Adrenal gland (tissue), 12 donors: ENCODE measurements around the gene CBARP. TPM values are rescaled to one million over a fixed set of nuclear protein-coding genes. Genes with fewer than 3 reads are reported as not detected.

ENCODE experiments used
- DNase-seq, 7 donors: peaks; one replicate each; pipeline ENCODE4 v3.0.0-alpha.2; 2019 to 2020
- H3K27ac ChIP-seq, 5 donors: fragments of 200-600 bp; sonication (generic) in 4 of 5; 1 replicate in 3 of 5; 2 replicates in 2 of 5; pipeline versions ENCODE4 v1.5.1 to v1.8.0; 2016 to 2020; ENCODE audit warnings: mild to moderate bottlenecking in 1 of 5
- H3K27me3 ChIP-seq: fragments of 200-600 bp; 2 replicates; pipeline ENCODE4 v1.8.0; 2021
- H3K36me3 ChIP-seq, 2 donors: fragments of 200-600 bp; replicated peaks in 1 of 2; 1 replicate in 1 of 2; 2 replicates in 1 of 2; pipeline versions ENCODE4 v1.5.1 to v1.8.0; 2018 to 2022
- H3K4me1 ChIP-seq, 2 donors: fragments of 200-600 bp; replicated peaks in 1 of 2; 1 replicate in 1 of 2; 2 replicates in 1 of 2; pipeline versions ENCODE4 v1.5.1 to v1.8.0; 2018 to 2021
- H3K4me3 ChIP-seq, 4 donors: fragments of 200-600 bp; sonication (generic) in 3 of 4; one replicate each; pipeline ENCODE4 v1.5.1; 2016 to 2018
- H3K9me3 ChIP-seq, 3 donors: fragments of 200-600 bp; sonication (generic) in 1 of 3; replicated peaks in 1 of 3; 1 replicate in 2 of 3; 2 replicates in 1 of 3; pipeline versions ENCODE4 v1.5.1 to v1.8.0; 2016 to 2021
- POLR2A ChIP-seq, 2 donors: fragments of 450-650 bp; IDR thresholded peaks; one replicate each; pipeline ENCODE4 v1.6.1; 2017; ENCODE audit warnings: antibody characterized with exemption in 2 of 2, mild to moderate bottlenecking in 2 of 2, moderate library complexity in 1 of 2
- WGBS, 4 donors: extraction: QIAGEN DNeasy Blood & Tissue Kit in 2 of 4; methylation state at CpG; one replicate each; pipeline versions ENCODE4 v1.1.5 to v1.1.7; 2013 to 2017; 5-methylcytosine and 5-hydroxymethylcytosine counted together
- intact Hi-C, 2 donors: fragments of 100-400 bp; cut with DNase I; formaldehyde crosslinking; loops; one replicate each; pipeline versions ENCODE4 v1.14.1 to v1.15.0; 2022 to 2023
- polyA plus RNA-seq, 3 donors: library from polyadenylated mRNA; stranded (reverse); fragments of 200-250 nt in 2 of 3; fragments of 350-450 nt in 1 of 3; fragmentation: Illumina TruSeq in 1 of 3; extraction: RNeasy Lipid Tissue Mini Kit (QIAGEN cat#74804) in 1 of 3; gene quantifications; one replicate each; pipeline ENCODE4 v1.2.3, GENCODE V29; 2013 to 2014
- total RNA-seq, 9 donors: library from RNA; depleted of rRNA in 4 of 9; stranded (reverse); fragments of >200 nt in 4 of 9; fragments of 120-200 nt in 1 of 9; fragmentation: NEBNext Ultra II Directional in 1 of 9; extraction: Animal tissue kit (Norgen Biotek cat#: 25700) in 1 of 9; gene quantifications; one replicate each; pipeline versions ENCODE4 v1.1.0 to v1.2.4, GENCODE V29; 2013 to 2023
- TF ChIP-seq, protein P1 (sequence below), 6 experiments: fragments of 450-650 bp in 4 of 6; fragments of 200-600 bp in 2 of 6; sonication (generic) in 1 of 6; IDR thresholded peaks; 1 replicate in 5 of 6; 2 replicates in 1 of 6; pipeline versions ENCODE4 v1.5.1 to v1.8.0; 2016 to 2021; ENCODE audit warnings: antibody characterized with exemption in 6 of 6, mild to moderate bottlenecking in 2 of 6, moderate library complexity in 1 of 6
- donor health status: healthy with polysubstance abuse.
- donor health status: Bipolar disorder and iron deficiency.
- donor health status: DM: yes; HTN: yes; CAD: no.
- donor health status: DM: no; HTN: no; CAD: no.
- donor health status: DM: no; HTN: no; CAD: no.
- donor health status: DM: yes; HTN: yes; CAD: no.

Gene CBARP
- total and polyA plus RNA-seq, 12 donors, result 0.09 to 9.3 (median 1.8) TPM; not detected in 2

DNA sequence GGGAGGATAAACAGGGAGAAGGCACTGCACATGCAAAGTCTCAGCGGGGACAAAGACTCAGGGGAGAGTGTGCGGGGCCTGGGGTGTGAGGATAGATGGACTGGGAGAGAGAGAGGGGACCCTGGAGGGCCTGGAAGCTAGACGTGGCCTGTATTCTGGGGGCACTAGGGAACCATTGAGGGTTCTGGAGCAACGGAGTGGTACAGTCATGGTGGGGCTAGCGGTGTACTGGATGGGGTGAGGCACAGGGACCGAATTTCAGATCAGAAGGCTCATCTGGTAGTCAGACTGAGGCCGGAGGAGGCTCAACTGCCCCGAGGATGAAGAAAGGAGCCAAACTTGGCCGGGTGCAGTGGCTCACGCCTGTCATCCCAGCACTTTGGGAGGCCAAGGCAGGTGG, 55.7 kb downstream of the CBARP start:
- Histone ChIP-seq H3K4me3 (no peak overlapping the region), H3K27ac (no peak overlapping the region), H3K36me3 (no peaks in the 10 kb centered on the region), H3K4me1 (no peaks in the 10 kb centered on the region), H3K9me3 (no peaks in the 10 kb centered on the region), H3K27me3 (no peaks in the 10 kb centered on the region)
- intact Hi-C loops, result no loop called here
- DNase-seq, result no peak
- WGBS, 4 donors, result 93 to 100% (median 94%) methylated on average over 10 of the region's 10 CpGs
- TF ChIP-seq POLR2A (IDR thresholded peaks at IDR 0.05), result no peak
- TF ChIP-seq, protein P1, sequence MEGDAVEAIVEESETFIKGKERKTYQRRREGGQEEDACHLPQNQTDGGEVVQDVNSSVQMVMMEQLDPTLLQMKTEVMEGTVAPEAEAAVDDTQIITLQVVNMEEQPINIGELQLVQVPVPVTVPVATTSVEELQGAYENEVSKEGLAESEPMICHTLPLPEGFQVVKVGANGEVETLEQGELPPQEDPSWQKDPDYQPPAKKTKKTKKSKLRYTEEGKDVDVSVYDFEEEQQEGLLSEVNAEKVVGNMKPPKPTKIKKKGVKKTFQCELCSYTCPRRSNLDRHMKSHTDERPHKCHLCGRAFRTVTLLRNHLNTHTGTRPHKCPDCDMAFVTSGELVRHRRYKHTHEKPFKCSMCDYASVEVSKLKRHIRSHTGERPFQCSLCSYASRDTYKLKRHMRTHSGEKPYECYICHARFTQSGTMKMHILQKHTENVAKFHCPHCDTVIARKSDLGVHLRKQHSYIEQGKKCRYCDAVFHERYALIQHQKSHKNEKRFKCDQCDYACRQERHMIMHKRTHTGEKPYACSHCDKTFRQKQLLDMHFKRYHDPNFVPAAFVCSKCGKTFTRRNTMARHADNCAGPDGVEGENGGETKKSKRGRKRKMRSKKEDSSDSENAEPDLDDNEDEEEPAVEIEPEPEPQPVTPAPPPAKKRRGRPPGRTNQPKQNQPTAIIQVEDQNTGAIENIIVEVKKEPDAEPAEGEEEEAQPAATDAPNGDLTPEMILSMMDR (IDR thresholded peaks at IDR 0.05), result no peak

- DNase-seq, result no peak
- intact Hi-C loops, result no loop called here
- no peaks in the 10 kb centered on the region for H3K4me1 ChIP-seq
- TF ChIP-seq, protein P1 (IDR thresholded peaks at IDR 0.05), result no peak
- TF ChIP-seq POLR2A (IDR thresholded peaks at IDR 0.05), result no peak
- no peak overlapping the region for H3K27ac ChIP-seq
- no peaks in the 10 kb centered on the region for H3K9me3 ChIP-seq
- H3K27me3 ChIP-seq, result no peaks in the 10 kb centered on the region
- no peak overlapping the region for H3K4me3 ChIP-seq
- WGBS, 4 donors, result 87 to 91% (median 91%) methylated on average over 7 to 11 of the region's 11 CpGs
- H3K36me3 ChIP-seq, result no peaks in the 10 kb centered on the region
Measured at GRCh38 chr19:1181606-1182005, 56.2 kb downstream of the CBARP start.

Other genes starting within 250 kb of the CBARP start
- under 1 TPM in 3 of 9 donors, not detected in 6; 0.08 to 0.18 (median 0.14) TPM for gene GRIN3B, start 237.6 kb downstream of the CBARP start, total RNA-seq
- under 1 TPM in 1 of 3 donors, not detected in 2; 0.24 TPM for gene GRIN3B, start 237.6 kb downstream of the CBARP start, polyA plus RNA-seq
- gene TMEM259, start 216.9 kb downstream of the CBARP start, total RNA-seq, result 100 to 1,000 TPM in 8 of 9 donors, 10 to 100 TPM in 1; 94.1 to 308 (median 182) TPM
- gene TMEM259, start 216.9 kb downstream of the CBARP start, polyA plus RNA-seq, result 100 to 1,000 TPM in 2 of 3 donors, 10 to 100 TPM in 1; 79.4 to 743 (median 370) TPM
- not detected for gene RNU6-2, start 216.5 kb downstream of the CBARP start, total RNA-seq
- gene RNU6-2, start 216.5 kb downstream of the CBARP start, polyA plus RNA-seq, result not detected
- gene CNN2, start 211.4 kb downstream of the CBARP start, total RNA-seq, result 10 to 100 TPM in 8 of 9 donors, 1 to 10 TPM in 1; 6.9 to 64.9 (median 42.3) TPM
- gene CNN2, start 211.4 kb downstream of the CBARP start, polyA plus RNA-seq, result 10 to 100 TPM; 11.2 to 60.8 (median 52.5) TPM
- gene ABCA7, start 197.9 kb downstream of the CBARP start, total RNA-seq, result 10 to 100 TPM in 7 of 9 donors, 1 to 10 TPM in 2; 4.0 to 23.2 (median 17.5) TPM
- gene ABCA7, start 197.9 kb downstream of the CBARP start, polyA plus RNA-seq, result 100 to 1,000 TPM in 1 of 3 donors, 10 to 100 TPM in 1, 1 to 10 TPM in 1; 2.1 to 109 (median 28.7) TPM
- gene ARHGAP45, start 170.8 kb downstream of the CBARP start, total RNA-seq, result 10 to 100 TPM in 8 of 9 donors, 1 to 10 TPM in 1; 4.9 to 74.3 (median 31.5) TPM
- gene ARHGAP45, start 170.8 kb downstream of the CBARP start, polyA plus RNA-seq, result 10 to 100 TPM in 2 of 3 donors, 1 to 10 TPM in 1; 1.6 to 75.4 (median 30.2) TPM
- gene POLR2E, start 142.6 kb downstream of the CBARP start, total RNA-seq, result 100 to 1,000 TPM in 7 of 9 donors, 10 to 100 TPM in 2; 84.1 to 231 (median 164) TPM
- gene POLR2E, start 142.6 kb downstream of the CBARP start, polyA plus RNA-seq, result 100 to 1,000 TPM in 2 of 3 donors, 10 to 100 TPM in 1; 74.7 to 132 (median 109) TPM
- 1,000 to 10,000 TPM in 1 of 9 donors, 100 to 1,000 TPM in 8; 332 to 1,424 (median 653) TPM for gene GPX4, start 134.0 kb downstream of the CBARP start, total RNA-seq
- 1,000 to 10,000 TPM in 2 of 3 donors, 100 to 1,000 TPM in 1; 420 to 1,267 (median 1,035) TPM for gene GPX4, start 134.0 kb downstream of the CBARP start, polyA plus RNA-seq
- 100 to 1,000 TPM in 3 of 9 donors, 10 to 100 TPM in 6; 14.4 to 176 (median 65.2) TPM for gene SBNO2, start 63.7 kb downstream of the CBARP start, total RNA-seq
- 100 to 1,000 TPM in 1 of 3 donors, 10 to 100 TPM in 2; 13.6 to 118 (median 84.2) TPM for gene SBNO2, start 63.7 kb downstream of the CBARP start, polyA plus RNA-seq
- 100 to 1,000 TPM in 3 of 9 donors, 10 to 100 TPM in 6; 53.5 to 117 (median 93.2) TPM for gene STK11, start 32.2 kb downstream of the CBARP start, total RNA-seq
- gene STK11, start 32.2 kb downstream of the CBARP start, polyA plus RNA-seq, result 100 to 1,000 TPM in 1 of 3 donors, 10 to 100 TPM in 2; 37.8 to 148 (median 94.5) TPM
- gene ATP5F1D, start 3.7 kb upstream of the CBARP start, total RNA-seq, result 100 to 1,000 TPM in 7 of 9 donors, 10 to 100 TPM in 2; 78.9 to 435 (median 205) TPM
- gene ATP5F1D, start 3.7 kb upstream of the CBARP start, polyA plus RNA-seq, result 1,000 to 10,000 TPM in 1 of 3 donors, 100 to 1,000 TPM in 1, 10 to 100 TPM in 1; 15.6 to 1,534 (median 925) TPM
- 100 to 1,000 TPM in 5 of 9 donors, 10 to 100 TPM in 3, 1 to 10 TPM in 1; 8.6 to 189 (median 112) TPM for gene MIDN, start 10.6 kb upstream of the CBARP start, total RNA-seq
- gene MIDN, start 10.6 kb upstream of the CBARP start, polyA plus RNA-seq, result 10 to 100 TPM; 15.5 to 73.0 (median 46.8) TPM
- 1,000 to 10,000 TPM in 1 of 9 donors, 100 to 1,000 TPM in 8; 317 to 1,164 (median 674) TPM for gene CIRBP, start 31.3 kb upstream of the CBARP start, total RNA-seq
- gene CIRBP, start 31.3 kb upstream of the CBARP start, polyA plus RNA-seq, result 100 to 1,000 TPM; 360 to 990 (median 737) TPM
- gene FAM174C, start 37.5 kb upstream of the CBARP start, total RNA-seq, result 100 to 1,000 TPM in 3 of 9 donors, 10 to 100 TPM in 6; 48.4 to 279 (median 85.0) TPM
- gene FAM174C, start 37.5 kb upstream of the CBARP start, polyA plus RNA-seq, result 100 to 1,000 TPM in 2 of 3 donors, 1 to 10 TPM in 1; 3.8 to 139 (median 123) TPM
- gene EFNA2, start 47.9 kb upstream of the CBARP start, total RNA-seq, result under 1 TPM in 1 of 9 donors, not detected in 8; 0.11 TPM
- not detected for gene EFNA2, start 47.9 kb upstream of the CBARP start, polyA plus RNA-seq
- 100 to 1,000 TPM; 102 to 286 (median 150) TPM for gene NDUFS7, start 145.9 kb upstream of the CBARP start, total RNA-seq
- gene NDUFS7, start 145.9 kb upstream of the CBARP start, polyA plus RNA-seq, result 100 to 1,000 TPM in 2 of 3 donors, 1 to 10 TPM in 1; 4.7 to 267 (median 134) TPM
- gene GAMT, start 163.5 kb upstream of the CBARP start, total RNA-seq, result 10 to 100 TPM; 14.8 to 96.9 (median 30.7) TPM
- gene GAMT, start 163.5 kb upstream of the CBARP start, polyA plus RNA-seq, result 10 to 100 TPM in 2 of 3 donors, 1 to 10 TPM in 1; 7.4 to 84.5 (median 74.2) TPM
- gene DAZAP1, start 169.6 kb upstream of the CBARP start, total RNA-seq, result 10 to 100 TPM; 11.5 to 87.5 (median 41.4) TPM
- 100 to 1,000 TPM in 1 of 3 donors, 10 to 100 TPM in 2; 60.0 to 117 (median 77.5) TPM for gene DAZAP1, start 169.6 kb upstream of the CBARP start, polyA plus RNA-seq
- 1,000 to 10,000 TPM in 6 of 9 donors, 100 to 1,000 TPM in 3; 780 to 3,934 (median 1,471) TPM for gene RPS15, start 200.4 kb upstream of the CBARP start, total RNA-seq
- 1,000 to 10,000 TPM in 2 of 3 donors, 100 to 1,000 TPM in 1; 471 to 4,071 (median 2,224) TPM for gene RPS15, start 200.4 kb upstream of the CBARP start, polyA plus RNA-seq
- gene APC2, start 212.1 kb upstream of the CBARP start, total RNA-seq, result 1 to 10 TPM in 3 of 9 donors, under 1 TPM in 6; 0.06 to 6.9 (median 0.35) TPM
- gene APC2, start 212.1 kb upstream of the CBARP start, polyA plus RNA-seq, result 10 to 100 TPM in 1 of 3 donors, under 1 TPM in 2; 0.71 to 12.9 (median 0.82) TPM
- gene C19orf25, start 241.2 kb upstream of the CBARP start, total RNA-seq, result 10 to 100 TPM; 26.9 to 60.4 (median 35.6) TPM
- gene C19orf25, start 241.2 kb upstream of the CBARP start, polyA plus RNA-seq, result 10 to 100 TPM in 2 of 3 donors, 1 to 10 TPM in 1; 6.0 to 55.7 (median 33.4) TPM